ENCODE measurements around the gene TXLNB.
"Not testable (repeated sequence)": the region's sequence is repeated elsewhere in the genome, so short reads cannot be mapped to it uniquely, and the experiment has no call there.

Gene TXLNB

DNA sequence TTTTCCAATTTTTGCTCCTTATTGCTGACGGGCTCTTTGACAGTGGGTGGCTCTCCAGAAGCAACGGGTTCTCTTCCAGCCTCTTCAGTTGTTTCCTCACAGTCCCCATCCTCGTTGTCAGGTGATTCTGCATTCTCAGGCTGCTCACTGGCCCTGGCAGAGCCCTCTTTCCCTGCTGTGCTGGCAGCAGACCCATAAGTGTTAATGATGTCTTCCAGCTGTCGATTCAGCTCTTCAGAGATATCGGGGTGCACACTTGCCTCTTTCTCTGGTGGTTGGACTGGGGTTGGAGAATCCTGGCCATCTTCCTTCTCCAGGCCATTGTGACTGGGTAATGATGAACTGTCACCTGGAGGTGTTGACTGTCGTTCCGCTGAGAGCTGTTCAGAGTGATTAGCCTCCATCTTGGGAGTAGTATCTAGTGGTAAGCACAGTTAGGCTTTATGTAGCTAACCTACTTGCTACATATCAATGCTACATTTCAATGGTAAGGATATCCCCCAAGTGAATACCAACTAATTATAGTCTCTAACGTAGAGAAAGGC is 3.2 kb downstream of the TXLNB start:
- DNase-seq = no peak
- H3K4me3 ChIP-seq = no peak overlapping the region
- no peaks in the 10 kb centered on the region for H3K9me3 ChIP-seq
- H3K27ac ChIP-seq = no peak overlapping the region
- H3K36me3 ChIP-seq = no peaks in the 10 kb centered on the region
- TF ChIP-seq, protein P1, sequence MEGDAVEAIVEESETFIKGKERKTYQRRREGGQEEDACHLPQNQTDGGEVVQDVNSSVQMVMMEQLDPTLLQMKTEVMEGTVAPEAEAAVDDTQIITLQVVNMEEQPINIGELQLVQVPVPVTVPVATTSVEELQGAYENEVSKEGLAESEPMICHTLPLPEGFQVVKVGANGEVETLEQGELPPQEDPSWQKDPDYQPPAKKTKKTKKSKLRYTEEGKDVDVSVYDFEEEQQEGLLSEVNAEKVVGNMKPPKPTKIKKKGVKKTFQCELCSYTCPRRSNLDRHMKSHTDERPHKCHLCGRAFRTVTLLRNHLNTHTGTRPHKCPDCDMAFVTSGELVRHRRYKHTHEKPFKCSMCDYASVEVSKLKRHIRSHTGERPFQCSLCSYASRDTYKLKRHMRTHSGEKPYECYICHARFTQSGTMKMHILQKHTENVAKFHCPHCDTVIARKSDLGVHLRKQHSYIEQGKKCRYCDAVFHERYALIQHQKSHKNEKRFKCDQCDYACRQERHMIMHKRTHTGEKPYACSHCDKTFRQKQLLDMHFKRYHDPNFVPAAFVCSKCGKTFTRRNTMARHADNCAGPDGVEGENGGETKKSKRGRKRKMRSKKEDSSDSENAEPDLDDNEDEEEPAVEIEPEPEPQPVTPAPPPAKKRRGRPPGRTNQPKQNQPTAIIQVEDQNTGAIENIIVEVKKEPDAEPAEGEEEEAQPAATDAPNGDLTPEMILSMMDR (IDR thresholded peaks at IDR 0.05) = no peak
- intact Hi-C loops (cut with DNase I; ENCODE audit: low total_unique reads) = no loop called here
- H3K4me1 ChIP-seq = peaks cover 6 to 23% (median 17%) of the 10 kb centered on the region in 4 donors
- H3K27me3 ChIP-seq = no peaks in the 10 kb centered on the region

DNA sequence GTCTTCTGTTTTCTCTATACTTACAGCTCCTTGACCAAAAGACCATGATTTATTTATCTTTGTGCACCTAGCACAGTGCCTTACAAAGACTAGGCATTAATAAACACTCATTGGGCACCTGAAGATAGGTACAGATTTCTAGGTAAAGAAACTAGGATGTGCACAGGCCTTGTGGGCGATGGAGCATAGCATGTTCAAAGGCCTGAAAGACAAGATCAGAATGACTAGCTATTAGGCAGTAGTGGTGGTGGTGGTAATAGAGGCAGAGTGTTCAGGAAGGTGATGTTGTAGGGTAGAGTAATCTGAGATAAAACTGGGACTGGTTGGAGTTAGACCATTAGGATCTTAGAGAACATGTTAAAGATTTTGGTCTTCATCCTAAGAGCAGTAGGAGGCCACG is 3.9 kb downstream of the TXLNB start:
- Histone ChIP-seq H3K4me3 (no peak overlapping the region), H3K36me3 (no peaks in the 10 kb centered on the region), H3K4me1 (peaks cover 6 to 23% (median 17%) of the 10 kb centered on the region in 4 donors), H3K27ac (no peak overlapping the region), H3K9me3 (no peaks in the 10 kb centered on the region), H3K27me3 (no peaks in the 10 kb centered on the region)
- no peak for DNase-seq
- TF ChIP-seq, protein P1 (IDR thresholded peaks at IDR 0.05) = no peak
- intact Hi-C loops (cut with DNase I; ENCODE audit: low total_unique reads) = no loop called here

DNA sequence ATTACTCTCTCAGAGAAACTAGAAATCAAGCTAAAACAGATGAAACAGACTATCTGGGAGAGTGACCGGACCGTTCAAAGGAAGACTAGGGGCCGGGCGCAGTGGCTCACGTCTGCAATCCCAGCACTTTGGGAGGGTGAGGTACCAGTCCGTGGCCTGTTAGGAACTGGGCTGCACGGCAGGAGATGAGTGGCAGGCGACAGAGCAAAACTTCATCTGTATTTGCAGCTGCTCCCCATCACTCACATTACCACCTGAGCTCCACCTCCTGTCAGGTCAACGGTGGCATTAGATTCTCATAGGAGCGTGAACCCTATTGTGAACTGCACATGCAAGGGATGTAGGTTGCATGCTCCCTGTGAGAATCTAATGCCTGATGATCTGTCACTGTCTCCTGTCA is 5.4 kb downstream of the TXLNB start:
- intact Hi-C loops (cut with DNase I; ENCODE audit: low total_unique reads) = not testable (repeated sequence)

DNA sequence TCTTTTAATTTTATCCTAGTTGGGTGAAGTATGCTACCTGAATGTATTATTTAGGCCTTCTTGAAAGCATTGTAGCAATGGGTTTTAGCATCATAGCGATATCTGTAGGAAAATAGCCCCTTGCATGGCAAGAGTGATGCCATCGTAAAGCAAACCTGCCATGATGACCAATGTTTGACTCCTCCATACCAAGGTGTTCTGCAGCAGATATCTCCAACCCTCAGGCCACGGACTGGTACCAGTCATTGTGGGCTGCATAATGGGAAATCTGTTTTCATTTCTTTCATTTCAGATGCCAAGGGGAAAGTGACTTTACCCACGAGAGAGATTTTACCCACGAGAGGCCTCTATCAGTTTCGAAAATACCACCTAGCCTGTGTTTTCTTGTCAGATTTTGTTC is 6.2 kb downstream of the TXLNB start:
- H3K4me3 ChIP-seq = no peak overlapping the region
- no peak for DNase-seq
- no peaks in the 10 kb centered on the region for H3K27me3 ChIP-seq
- no peaks in the 10 kb centered on the region for H3K9me3 ChIP-seq
- H3K4me1 ChIP-seq = peaks cover 0 to 8% (median 3%) of the 10 kb centered on the region in 4 donors
- intact Hi-C loops (cut with DNase I; ENCODE audit: low total_unique reads) = no loop called here
- TF ChIP-seq, protein P1 (IDR thresholded peaks at IDR 0.05) = no peak
- no peaks in the 10 kb centered on the region for H3K36me3 ChIP-seq
- H3K27ac ChIP-seq = no peak overlapping the region

More for the DNA sequence above, 5.4 kb downstream of the TXLNB start:
- not testable (repeated sequence) for H3K27ac ChIP-seq, H3K27me3 ChIP-seq, DNase-seq, H3K36me3 ChIP-seq, H3K9me3 ChIP-seq, H3K4me3 ChIP-seq
- peaks cover 4 to 15% (median 11%) of the 10 kb centered on the region in 4 donors for H3K4me1 ChIP-seq

DNA sequence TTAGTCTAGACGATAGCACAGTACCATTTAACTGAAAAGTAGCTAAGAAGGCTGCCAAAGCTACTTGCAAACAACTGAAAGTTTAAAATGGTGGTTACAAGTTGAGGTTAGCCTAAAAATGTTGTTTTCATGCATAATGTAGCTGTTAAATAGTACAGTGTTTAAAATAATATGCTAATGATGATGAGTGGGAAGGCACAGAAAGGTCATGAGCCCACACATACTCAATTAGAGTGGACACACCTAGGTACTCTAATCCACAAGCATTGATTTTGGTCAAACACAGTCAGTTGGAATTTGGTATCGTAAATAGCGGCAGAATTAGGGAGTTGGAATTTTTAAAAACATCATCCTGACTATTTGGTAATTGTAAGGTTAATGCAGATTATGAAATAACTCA is 7.0 kb downstream of the TXLNB start:
- H3K27me3 ChIP-seq = no peaks in the 10 kb centered on the region
- H3K9me3 ChIP-seq = no peaks in the 10 kb centered on the region
- intact Hi-C loops (cut with DNase I; ENCODE audit: low total_unique reads) = no loop called here
- no peaks in the 10 kb centered on the region for H3K36me3 ChIP-seq
- DNase-seq = no peak
- no peak overlapping the region for H3K27ac ChIP-seq
- no peak overlapping the region for H3K4me3 ChIP-seq
- TF ChIP-seq, protein P1 (IDR thresholded peaks at IDR 0.05) = no peak
- H3K4me1 ChIP-seq = peaks cover 0 to under 1% (median 0%) of the 10 kb centered on the region in 4 donors

DNA sequence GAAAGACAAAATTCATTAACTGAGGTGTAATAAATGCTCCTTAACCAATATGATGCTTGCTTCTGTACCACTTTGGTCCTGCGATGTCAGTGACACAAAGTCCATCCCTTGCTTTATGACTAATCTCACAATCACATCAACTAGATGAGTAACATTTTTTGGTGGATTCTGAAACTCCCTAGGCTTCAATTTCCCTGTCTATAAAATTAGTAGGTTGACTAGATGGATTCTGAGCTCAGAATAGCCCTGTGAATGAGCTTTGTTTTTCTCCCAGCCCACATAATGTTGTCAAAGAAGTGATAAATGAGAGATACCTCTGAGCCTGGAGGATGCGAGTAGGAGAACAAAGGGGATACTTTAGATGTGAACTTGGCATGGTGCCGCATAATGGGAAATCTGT is 9.1 kb downstream of the TXLNB start:
- DNase-seq = no peak
- TF ChIP-seq, protein P1 (IDR thresholded peaks at IDR 0.05) = no peak
- H3K36me3 ChIP-seq = no peaks in the 10 kb centered on the region
- no peak overlapping the region for H3K4me3 ChIP-seq
- H3K27me3 ChIP-seq = no peaks in the 10 kb centered on the region
- intact Hi-C loops (cut with DNase I; ENCODE audit: low total_unique reads) = no loop called here
- H3K4me1 ChIP-seq = peaks cover 0 to 5% (median under 1%) of the 10 kb centered on the region in 4 donors
- no peak overlapping the region for H3K27ac ChIP-seq
- H3K9me3 ChIP-seq = no peaks in the 10 kb centered on the region
